ENCODE measurements around the gene OPN1MW. TPM values are rescaled to one million over a fixed set of nuclear protein-coding genes. Genes with fewer than 3 reads are reported as not detected.
"Not testable (repeated sequence)": the region's sequence is repeated elsewhere in the genome, so short reads cannot be mapped to it uniquely, and the experiment has no call there.

Gene OPN1MW
- total RNA-seq, result not detected

GRCh38 chrX:154182296-154182695, at the start of gene OPN1MW:
TSS of gene OPN1MW (plus strand) at chrX:154182596. CDS start at chrX:154182678, 82 bp downstream.
- H3K9me3 Mint-ChIP-seq; DNase-seq; POLR2A ChIA-PET; H3K4me3 Mint-ChIP-seq; H3K36me3 Mint-ChIP-seq; H3K4me1 Mint-ChIP-seq; H3K27me3 Mint-ChIP-seq; H3K27ac Mint-ChIP-seq; ATAC-seq (ENCODE audit: low read depth): not testable (repeated sequence)

GRCh38 chrX:154135458-154136229, 46.8 kb upstream of the OPN1MW start:
- POLR2A ChIA-PET, result interaction anchor here (0.5 kb wide), 1 partner anchor 50 kb away, joined by 3 read pairs; no protein-coding TSS in a partner anchor
- no peak for DNase-seq
- Mint-ChIP-seq H3K27me3 (peaks cover 2% of the 10 kb centered on the region), H3K4me1 (peaks cover 17% of the 10 kb centered on the region), H3K27ac (peak overlapping the region; percentile 75), H3K36me3 (no peaks in the 10 kb centered on the region), H3K9me3 (no peaks in the 10 kb centered on the region), H3K4me3 (peak overlapping the region; percentile 73)
- ATAC-seq (ENCODE audit: low read depth), result peak; percentile 23

- H3K4me1 Mint-ChIP-seq, result peaks cover 17% of the 10 kb centered on the region
- H3K9me3 Mint-ChIP-seq, result no peaks in the 10 kb centered on the region
- ATAC-seq (ENCODE audit: low read depth) (peak; percentile 92), DNase-seq (peak; percentile 82)
- POLR2A ChIA-PET, result interaction anchor here (0.7 kb wide), 1 partner anchor 171 kb away, joined by 3 read pairs; no protein-coding TSS in a partner anchor
- peaks cover 2% of the 10 kb centered on the region for H3K27me3 Mint-ChIP-seq
- peak overlapping the region; percentile 73 for H3K4me3 Mint-ChIP-seq
- H3K36me3 Mint-ChIP-seq, result no peaks in the 10 kb centered on the region
- peak overlapping the region; percentile 79 for H3K27ac Mint-ChIP-seq
Measured at GRCh38 chrX:154136627-154137161, 45.7 kb upstream of the OPN1MW start.

- peaks cover 2% of the 10 kb centered on the region for H3K27me3 Mint-ChIP-seq
Measured at GRCh38 chrX:154138857-154139256, 43.5 kb upstream of the OPN1MW start.

GRCh38 chrX:154140206-154140605, 42.2 kb upstream of the OPN1MW start:
- no peak overlapping the region for H3K4me3 Mint-ChIP-seq
- H3K27ac Mint-ChIP-seq, result no peak overlapping the region
- POLR2A ChIA-PET, result no interaction called here
- H3K36me3 Mint-ChIP-seq, result no peaks in the 10 kb centered on the region
- DNase-seq (no peak), ATAC-seq (ENCODE audit: low read depth) (no peak)
- peaks cover 15% of the 10 kb centered on the region for H3K4me1 Mint-ChIP-seq
- H3K9me3 Mint-ChIP-seq, result no peaks in the 10 kb centered on the region
- peaks cover 2% of the 10 kb centered on the region for H3K27me3 Mint-ChIP-seq

More at GRCh38 chrX:154138857-154139256, 43.5 kb upstream of the OPN1MW start:
- no peak for DNase-seq
- POLR2A ChIA-PET, result no interaction called here
- Mint-ChIP-seq H3K4me1 (peaks cover 17% of the 10 kb centered on the region), H3K4me3 (no peak overlapping the region), H3K27ac (peak overlapping the region; percentile 56), H3K36me3 (no peaks in the 10 kb centered on the region), H3K9me3 (no peaks in the 10 kb centered on the region)
- no peak for ATAC-seq (ENCODE audit: low read depth)

- DNase-seq (no peak), ATAC-seq (ENCODE audit: low read depth) (no peak)
- H3K4me1 Mint-ChIP-seq, result peaks cover 12% of the 10 kb centered on the region
- no peaks in the 10 kb centered on the region for H3K36me3 Mint-ChIP-seq
- POLR2A ChIA-PET, result interaction anchor here (1.1 kb wide), 1 partner anchor 12 kb away, joined by 3 read pairs; no protein-coding TSS in a partner anchor
- no peak overlapping the region for H3K27ac Mint-ChIP-seq
- peaks cover 2% of the 10 kb centered on the region for H3K27me3 Mint-ChIP-seq
- H3K4me3 Mint-ChIP-seq, result no peak overlapping the region
- no peaks in the 10 kb centered on the region for H3K9me3 Mint-ChIP-seq
Measured at GRCh38 chrX:154140742-154141141, 41.7 kb upstream of the OPN1MW start.

- POLR2A ChIA-PET, result no interaction called here
- no peak overlapping the region for H3K27ac Mint-ChIP-seq
- no peaks in the 10 kb centered on the region for H3K9me3 Mint-ChIP-seq
- no peak for DNase-seq
- no peak for ATAC-seq (ENCODE audit: low read depth)
- H3K36me3 Mint-ChIP-seq, result no peaks in the 10 kb centered on the region
- no peak overlapping the region for H3K4me3 Mint-ChIP-seq
- peaks cover 2% of the 10 kb centered on the region for H3K4me1 Mint-ChIP-seq
- peaks cover 2% of the 10 kb centered on the region for H3K27me3 Mint-ChIP-seq
Measured at GRCh38 chrX:154142386-154142785, 40.0 kb upstream of the OPN1MW start.

- POLR2A ChIA-PET, result no interaction called here
- DNase-seq (no peak), ATAC-seq (ENCODE audit: low read depth) (no peak)
- Mint-ChIP-seq H3K4me1 (peaks cover 2% of the 10 kb centered on the region), H3K9me3 (no peaks in the 10 kb centered on the region), H3K27me3 (peaks cover 2% of the 10 kb centered on the region), H3K36me3 (no peaks in the 10 kb centered on the region), H3K4me3 (no peak overlapping the region), H3K27ac (no peak overlapping the region)
Measured at GRCh38 chrX:154142950-154143745, 39.2 kb upstream of the OPN1MW start.

GRCh38 chrX:154144010-154144409, 38.4 kb upstream of the OPN1MW start, which contains the start of gene OPN1LW:
TSS of gene OPN1LW (plus strand) at chrX:154144243. CDS start at chrX:154144284, 41 bp downstream.
- H3K4me3 Mint-ChIP-seq; H3K9me3 Mint-ChIP-seq; H3K4me1 Mint-ChIP-seq; H3K27ac Mint-ChIP-seq; ATAC-seq (ENCODE audit: low read depth); H3K36me3 Mint-ChIP-seq; DNase-seq; H3K27me3 Mint-ChIP-seq; POLR2A ChIA-PET: not testable (repeated sequence)

- POLR2A ChIA-PET; H3K4me1 Mint-ChIP-seq; DNase-seq; ATAC-seq (ENCODE audit: low read depth); H3K27ac Mint-ChIP-seq; H3K4me3 Mint-ChIP-seq; H3K9me3 Mint-ChIP-seq; H3K36me3 Mint-ChIP-seq; H3K27me3 Mint-ChIP-seq: not testable (repeated sequence)
Measured at GRCh38 chrX:154151030-154151429, 31.4 kb upstream of the OPN1MW start.

GRCh38 chrX:154156221-154156620, 26.2 kb upstream of the OPN1MW start:
- ATAC-seq (ENCODE audit: low read depth); H3K36me3 Mint-ChIP-seq; DNase-seq; POLR2A ChIA-PET; H3K9me3 Mint-ChIP-seq; H3K4me3 Mint-ChIP-seq; H3K4me1 Mint-ChIP-seq; H3K27me3 Mint-ChIP-seq; H3K27ac Mint-ChIP-seq: not testable (repeated sequence)

GRCh38 chrX:154157207-154157606, 25.2 kb upstream of the OPN1MW start:
- POLR2A ChIA-PET; H3K27ac Mint-ChIP-seq; H3K4me3 Mint-ChIP-seq; ATAC-seq (ENCODE audit: low read depth); H3K9me3 Mint-ChIP-seq; DNase-seq; H3K36me3 Mint-ChIP-seq; H3K27me3 Mint-ChIP-seq; H3K4me1 Mint-ChIP-seq: not testable (repeated sequence)

- ATAC-seq (ENCODE audit: low read depth); POLR2A ChIA-PET; H3K4me3 Mint-ChIP-seq; H3K27me3 Mint-ChIP-seq; H3K36me3 Mint-ChIP-seq; H3K4me1 Mint-ChIP-seq; H3K9me3 Mint-ChIP-seq; H3K27ac Mint-ChIP-seq; DNase-seq: not testable (repeated sequence)
Measured at GRCh38 chrX:154159345-154159744, 23.1 kb upstream of the OPN1MW start.

Measured in activated naive CD8-positive, alpha-beta T cell treated with anti-CD3 and anti-CD28 coated beads, Interleukin-2, amount 10 ng/mL, durations not matched to agents 7 days and 5 days (primary cell).